ENCODE data around the gene STK25.

Gene STK25

DNA sequence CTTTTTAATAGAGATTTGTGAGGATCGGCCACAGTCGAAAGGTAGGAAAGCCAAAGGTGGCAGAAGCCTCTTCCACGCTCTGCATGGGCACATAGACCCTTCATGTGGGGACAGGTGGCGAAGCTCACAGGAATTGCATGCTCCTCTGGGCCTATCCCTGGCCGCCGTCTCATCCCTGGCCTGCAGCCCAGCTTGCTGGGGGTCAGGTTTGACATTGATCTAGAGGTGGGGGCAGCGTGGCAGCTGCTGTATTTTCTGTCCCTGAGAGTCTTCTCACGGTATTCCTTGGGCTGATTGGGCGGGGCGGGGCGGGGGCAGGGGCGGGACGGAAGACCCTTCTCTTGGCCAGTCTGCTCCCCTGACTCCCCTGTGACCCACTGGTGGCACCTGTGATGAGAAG is 48.9 kb downstream of the STK25 start:
- Histone ChIP-seq H2AFZ (ENCODE audit: low read depth, low read length, severe bottlenecking) (no peak overlapping the region), H3K27me3 (ENCODE audit: low read length) (no peaks in the 10 kb centered on the region), H3K27ac (ENCODE audit: low read depth, low read length) (no peak overlapping the region), H3K36me3 (ENCODE audit: low read length) (no peaks in the 10 kb centered on the region), H3K4me3 (ENCODE audit: insufficient read depth, low read length, poor library complexity, severe bottlenecking) (no peak overlapping the region), H3K79me2 (ENCODE audit: insufficient read depth, low read length) (no peaks in the 10 kb centered on the region), H3K9me2 (replicated peaks; ENCODE audit: insufficient read depth, low read length) (no peaks in the 10 kb centered on the region), H3K9me3 (ENCODE audit: insufficient read depth, low read length) (no peaks in the 10 kb centered on the region), H3F3A (ENCODE audit: insufficient read depth) (no peaks in the 10 kb centered on the region), H3K9ac (ENCODE audit: low read length) (no peak overlapping the region), H4K20me1 (ENCODE audit: low read depth, low read length) (no peaks in the 10 kb centered on the region), H3K4me2 (ENCODE audit: low read depth, low read length, poor library complexity, severe bottlenecking) (no peak overlapping the region)
- no peak for TF ChIP-seq EZH2phosphoT487 (conservative IDR thresholded peaks at IDR 0.05; ENCODE audit: low read length)
- TF ChIP-seq, protein P1, sequence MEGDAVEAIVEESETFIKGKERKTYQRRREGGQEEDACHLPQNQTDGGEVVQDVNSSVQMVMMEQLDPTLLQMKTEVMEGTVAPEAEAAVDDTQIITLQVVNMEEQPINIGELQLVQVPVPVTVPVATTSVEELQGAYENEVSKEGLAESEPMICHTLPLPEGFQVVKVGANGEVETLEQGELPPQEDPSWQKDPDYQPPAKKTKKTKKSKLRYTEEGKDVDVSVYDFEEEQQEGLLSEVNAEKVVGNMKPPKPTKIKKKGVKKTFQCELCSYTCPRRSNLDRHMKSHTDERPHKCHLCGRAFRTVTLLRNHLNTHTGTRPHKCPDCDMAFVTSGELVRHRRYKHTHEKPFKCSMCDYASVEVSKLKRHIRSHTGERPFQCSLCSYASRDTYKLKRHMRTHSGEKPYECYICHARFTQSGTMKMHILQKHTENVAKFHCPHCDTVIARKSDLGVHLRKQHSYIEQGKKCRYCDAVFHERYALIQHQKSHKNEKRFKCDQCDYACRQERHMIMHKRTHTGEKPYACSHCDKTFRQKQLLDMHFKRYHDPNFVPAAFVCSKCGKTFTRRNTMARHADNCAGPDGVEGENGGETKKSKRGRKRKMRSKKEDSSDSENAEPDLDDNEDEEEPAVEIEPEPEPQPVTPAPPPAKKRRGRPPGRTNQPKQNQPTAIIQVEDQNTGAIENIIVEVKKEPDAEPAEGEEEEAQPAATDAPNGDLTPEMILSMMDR (IDR thresholded peaks at IDR 0.05; ENCODE audit: insufficient read depth, low read length, poor library complexity, severe bottlenecking), result no peak

DNA sequence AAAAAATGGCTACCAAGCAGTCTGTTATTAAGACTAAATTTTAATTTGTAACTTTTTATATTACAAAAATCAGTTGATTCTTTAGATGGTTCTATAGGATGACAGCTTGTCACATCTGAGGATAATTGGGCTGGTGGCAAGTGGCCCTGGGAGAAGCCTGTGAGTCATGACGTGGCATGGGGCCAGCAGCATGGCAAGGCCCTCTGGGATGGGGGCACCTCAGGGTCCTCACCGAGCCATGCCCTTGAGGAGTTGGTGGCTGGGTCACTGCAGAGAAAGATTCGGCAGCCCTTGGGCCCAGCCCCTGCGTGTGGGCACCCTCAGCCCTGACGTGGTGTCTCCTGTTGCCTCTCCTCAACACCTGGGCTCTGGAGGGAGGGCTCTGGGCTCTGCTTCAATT is 49.7 kb downstream of the STK25 start:
- Histone ChIP-seq H3K79me2 (ENCODE audit: insufficient read depth, low read length) (no peaks in the 10 kb centered on the region), H3K27ac (ENCODE audit: low read depth, low read length) (no peak overlapping the region), H3K27me3 (ENCODE audit: low read length) (no peaks in the 10 kb centered on the region), H3K4me2 (ENCODE audit: low read depth, low read length, poor library complexity, severe bottlenecking) (no peak overlapping the region), H2AFZ (ENCODE audit: low read depth, low read length, severe bottlenecking) (no peak overlapping the region), H3K4me3 (ENCODE audit: insufficient read depth, low read length, poor library complexity, severe bottlenecking) (no peak overlapping the region), H3K9me3 (ENCODE audit: insufficient read depth, low read length) (no peaks in the 10 kb centered on the region), H3F3A (ENCODE audit: insufficient read depth) (no peaks in the 10 kb centered on the region), H3K9ac (ENCODE audit: low read length) (no peak overlapping the region), H3K36me3 (ENCODE audit: low read length) (no peaks in the 10 kb centered on the region), H4K20me1 (ENCODE audit: low read depth, low read length) (no peaks in the 10 kb centered on the region), H3K9me2 (replicated peaks; ENCODE audit: insufficient read depth, low read length) (no peaks in the 10 kb centered on the region)
- no peak for TF ChIP-seq EZH2phosphoT487 (conservative IDR thresholded peaks at IDR 0.05; ENCODE audit: low read length)
- TF ChIP-seq, protein P1 (IDR thresholded peaks at IDR 0.05; ENCODE audit: insufficient read depth, low read length, poor library complexity, severe bottlenecking), result no peak

DNA sequence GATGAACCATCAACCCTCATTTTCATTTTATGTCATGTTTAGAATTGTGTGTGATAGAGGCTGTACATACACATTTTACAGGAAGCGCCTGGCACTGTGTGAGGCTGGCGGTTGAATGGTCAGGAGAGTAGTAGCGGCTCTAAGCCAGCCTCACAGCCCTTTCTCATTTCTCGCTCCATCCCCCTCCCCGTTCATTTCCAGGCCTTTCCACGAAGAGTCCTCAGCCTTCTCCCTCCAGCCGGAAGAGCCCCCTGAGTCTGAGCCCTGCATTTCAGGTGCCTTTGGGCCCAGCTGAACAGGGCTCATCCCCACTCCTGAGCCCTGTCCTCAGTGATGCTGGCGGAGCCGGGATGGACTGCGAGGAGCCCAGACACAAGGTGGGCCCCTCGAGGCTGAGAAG is 51.8 kb downstream of the STK25 start:
- H3K27ac ChIP-seq (ENCODE audit: low read depth, low read length), result no peak overlapping the region
- H4K20me1 ChIP-seq (ENCODE audit: low read depth, low read length), result no peaks in the 10 kb centered on the region
- H3K4me2 ChIP-seq (ENCODE audit: low read depth, low read length, poor library complexity, severe bottlenecking), result no peak overlapping the region
- H3K9ac ChIP-seq (ENCODE audit: low read length), result no peak overlapping the region
- no peaks in the 10 kb centered on the region for H3K9me3 ChIP-seq (ENCODE audit: insufficient read depth, low read length)
- no peaks in the 10 kb centered on the region for H3F3A ChIP-seq (ENCODE audit: insufficient read depth)
- H3K9me2 ChIP-seq (replicated peaks; ENCODE audit: insufficient read depth, low read length), result no peaks in the 10 kb centered on the region
- H3K36me3 ChIP-seq (ENCODE audit: low read length), result no peaks in the 10 kb centered on the region
- no peak for TF ChIP-seq EZH2phosphoT487 (conservative IDR thresholded peaks at IDR 0.05; ENCODE audit: low read length)
- TF ChIP-seq, protein P1 (IDR thresholded peaks at IDR 0.05; ENCODE audit: insufficient read depth, low read length, poor library complexity, severe bottlenecking), result no peak
- H3K27me3 ChIP-seq (ENCODE audit: low read length), result no peaks in the 10 kb centered on the region
- no peak overlapping the region for H3K4me3 ChIP-seq (ENCODE audit: insufficient read depth, low read length, poor library complexity, severe bottlenecking)
- H2AFZ ChIP-seq (ENCODE audit: low read depth, low read length, severe bottlenecking), result no peak overlapping the region
- no peaks in the 10 kb centered on the region for H3K79me2 ChIP-seq (ENCODE audit: insufficient read depth, low read length)
